HepG2 (cell line): ENCODE results near the gene ALK. TPM values are rescaled to one million over a fixed set of nuclear protein-coding genes. Genes with fewer than 3 reads are reported as not detected.

Experiments
- CC2D1A ChIP-seq: sonication (generic); formaldehyde crosslinking; IDR thresholded peaks from 2 replicates; pipeline ENCODE4 v1.8.1; 2023; ENCODE audit warnings: mild to moderate bottlenecking, missing genetic modification reagents
- ESRRA ChIP-seq: sonication (generic); formaldehyde crosslinking; IDR thresholded peaks from 2 replicates; pipeline ENCODE4 v1.5.1; 2020; ENCODE audit warnings: mild to moderate bottlenecking, low read depth, missing genetic modification reagents
- FOXC1 ChIP-seq: sonication (generic); formaldehyde crosslinking; IDR thresholded peaks from 2 replicates; pipeline ENCODE4 v1.8.0; 2022; ENCODE audit warnings: mild to moderate bottlenecking, missing genetic modification reagents, borderline replicate concordance
- GATAD2A ChIP-seq: IDR thresholded peaks from 2 replicates; pipeline ENCODE4 v1.6.1; 2016
- HMG20B ChIP-seq: conservative IDR thresholded peaks from 2 replicates; pipeline ENCODE4 v1.6.1; 2016; ENCODE audit warnings: missing genetic modification reagents, missing compliant biosample characterization
- IRF2 ChIP-seq: IDR thresholded peaks from 2 replicates; pipeline ENCODE4 v1.6.1; 2018; ENCODE audit warnings: missing genetic modification reagents, missing compliant biosample characterization
- NCOA5 ChIP-seq: sonication (generic); formaldehyde crosslinking; IDR thresholded peaks from 2 replicates; pipeline ENCODE4 v1.4.0; 2020; ENCODE audit warnings: missing genetic modification reagents
- PTBP1 ChIP-seq: fragments of 200-400 bp; formaldehyde crosslinking; IDR thresholded peaks from 2 replicates; pipeline ENCODE4 v1.6.1; 2018; ENCODE audit warnings: low read length, low read depth; ENCODE audit not compliant: poor library complexity, severe bottlenecking
- RBM22 ChIP-seq: fragments of 200-400 bp; formaldehyde crosslinking; optimal IDR thresholded peaks from 2 replicates; pipeline ENCODE3; 2017; ENCODE audit warnings: mild to moderate bottlenecking, low read length, moderate library complexity
- SALL1 ChIP-seq: sonication (generic); formaldehyde crosslinking; IDR thresholded peaks from 2 replicates; pipeline ENCODE4 v1.8.0; 2022; ENCODE audit warnings: mild to moderate bottlenecking, missing genetic modification reagents
- SAP130 ChIP-seq: IDR thresholded peaks from 2 replicates; pipeline ENCODE4 v1.6.1; 2016; ENCODE audit warnings: low read depth
- SETDB1 ChIP-seq: sonication (generic); formaldehyde crosslinking; IDR thresholded peaks from 2 replicates; pipeline ENCODE4 v1.5.1; 2020; ENCODE audit warnings: missing genetic modification reagents, mild to moderate bottlenecking, borderline replicate concordance
- SMC3 ChIP-seq: IDR thresholded peaks from 2 replicates; pipeline ENCODE4 v1.6.1; 2011; ENCODE audit warnings: low read length, improper control_type of control experiment
- TEAD3 ChIP-seq: optimal IDR thresholded peaks from 2 replicates; pipeline ENCODE3; 2016; ENCODE audit warnings: borderline replicate concordance
- ZFX ChIP-seq: sonication (generic); formaldehyde crosslinking; IDR thresholded peaks from 2 replicates; pipeline ENCODE4 v1.4.0; 2020; ENCODE audit warnings: mild to moderate bottlenecking, low read depth, missing genetic modification reagents, moderate library complexity
- ZNF207 ChIP-seq: fragments of 450-650 bp; IDR thresholded peaks from 2 replicates; pipeline ENCODE4 v1.6.1; 2016; ENCODE audit warnings: antibody characterized with exemption, borderline replicate concordance
- ZNF841 ChIP-seq: sonication (generic); formaldehyde crosslinking; IDR thresholded peaks from 2 replicates; pipeline ENCODE4 v1.8.1; 2023; ENCODE audit warnings: missing genetic modification reagents, borderline replicate concordance
- ZSCAN12 ChIP-seq: sonication (generic); formaldehyde crosslinking; IDR thresholded peaks from 2 replicates; pipeline ENCODE4 v1.9.0; 2021; ENCODE audit warnings: mild to moderate bottlenecking, missing genetic modification reagents
- ZZZ3 ChIP-seq: sonication (generic); formaldehyde crosslinking; IDR thresholded peaks from 2 replicates; pipeline ENCODE4 v1.4.0; 2020; ENCODE audit warnings: missing genetic modification reagents, mild to moderate bottlenecking, borderline replicate concordance
- polyA plus RNA-seq, 8 experiments: library from polyadenylated mRNA; depleted of rRNA in 3 of 8; stranded (reverse) in 7 of 8; unstranded in 1 of 8; fragments of >200 nt; fragmentation: Illumina TruSeq in 4 of 8; extraction: Trizol in 4 of 8; gene quantifications; 2 replicates each; pipeline versions ENCODE4 v1.2.1 to v1.2.3, GENCODE V29; 2011 to 2016; ENCODE audit warnings: low read depth in 4 of 8, missing spikeins in 1 of 8, mixed read lengths in 1 of 8; ENCODE audit not compliant: insufficient read depth in 1 of 8
- total RNA-seq, 5 experiments: library from RNA; depleted of rRNA; stranded (reverse); fragments of >200 nt; fragmentation: Illumina TruSeq; extraction: Trizol; gene quantifications; 2 replicates each; pipeline ENCODE4 v1.2.3, GENCODE V29; 2016; ENCODE audit warnings: low read depth in 1 of 5
- TF ChIP-seq, protein P1 (sequence below): sonication (generic); formaldehyde crosslinking; IDR thresholded peaks from 2 replicates; pipeline ENCODE4 v1.4.0; 2020; ENCODE audit warnings: missing genetic modification reagents, borderline replicate concordance
- TF ChIP-seq, protein P2 (sequence below): sonication (generic); formaldehyde crosslinking; IDR thresholded peaks from 2 replicates; pipeline ENCODE4 v1.5.0; 2020; ENCODE audit warnings: mild to moderate bottlenecking, missing genetic modification reagents, moderate library complexity
- TF ChIP-seq, protein P3 (sequence below), 2 experiments: sonication (generic) in 1 of 2; formaldehyde crosslinking in 1 of 2; IDR thresholded peaks; 2 replicates each; pipeline versions ENCODE4 v1.4.0 to v1.6.1; 2018 to 2020; ENCODE audit warnings: missing genetic modification reagents in 2 of 2, borderline replicate concordance in 1 of 2, low read depth in 1 of 2, mild to moderate bottlenecking in 1 of 2, missing biosample characterization in 1 of 2

Gene ALK
- total and polyA plus RNA-seq, 2 of the 13 experiments (the other 11 are each of a cell fraction or from before 2014, with no cell fraction given) = not detected

DNA sequence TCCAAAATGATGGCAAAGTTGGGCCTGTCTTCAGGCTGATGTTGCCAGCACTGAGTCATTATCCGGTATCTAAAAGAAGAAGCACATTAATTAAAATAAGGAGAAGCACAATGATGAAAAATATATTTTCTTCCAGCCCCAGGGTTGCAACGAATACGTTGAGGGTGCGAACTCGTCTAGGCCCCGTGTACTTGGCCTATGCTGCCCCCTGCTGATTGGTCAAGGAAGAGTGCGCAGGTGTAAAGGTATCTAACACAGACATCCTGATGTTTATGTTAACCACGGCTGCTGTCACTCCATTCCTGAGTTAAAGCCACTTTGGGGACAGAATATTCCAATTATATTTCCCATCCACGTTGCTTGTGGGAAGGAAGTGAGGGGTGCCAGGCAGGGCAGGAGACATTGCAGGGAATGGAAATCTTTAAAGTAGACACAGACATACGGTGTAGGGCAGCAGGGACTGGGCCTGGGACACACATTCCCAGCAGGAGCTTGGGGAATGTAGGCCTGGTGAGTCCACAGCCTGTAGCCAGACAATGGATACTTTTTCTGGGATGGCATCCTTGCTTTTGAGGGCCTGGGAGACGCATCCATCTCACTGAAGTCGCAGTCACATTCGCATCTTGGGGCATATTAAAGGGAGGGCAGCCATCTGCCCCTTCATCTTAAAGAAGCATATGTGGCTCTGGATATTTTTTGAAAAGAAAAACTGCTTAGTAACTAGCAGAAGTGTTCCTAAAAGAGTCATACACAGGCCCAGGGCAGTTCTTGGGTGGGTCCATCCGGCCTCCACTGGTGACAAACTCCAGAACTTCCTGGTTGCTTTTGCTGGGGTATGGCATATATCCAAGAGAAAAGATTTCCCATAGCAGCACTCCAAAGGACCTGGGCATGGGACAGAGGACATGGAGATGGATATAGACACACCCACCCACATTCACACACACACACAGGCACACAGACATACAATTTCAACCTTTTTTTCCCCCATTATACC lies 724.3 kb downstream of the ALK start (continued):
- TF ChIP-seq TEAD3 (peak; percentile 33), CC2D1A (CRISPR knock-in tag) (no peak), PTBP1 (no peak), ZZZ3 (CRISPR knock-in tag) (no peak), SALL1 (CRISPR knock-in tag) (peak; percentile 35; the same call in 1 of the 2 replicates), HMG20B (CRISPR knock-in tag) (no peak), SMC3 (peak; percentile 100), SETDB1 (CRISPR knock-in tag) (no peak), ZNF841 (no peak), ZFX (peak; percentile 45), RBM22 (no peak), NCOA5 (CRISPR knock-in tag) (no peak), FOXC1 (CRISPR knock-in tag) (peak; percentile 64; the same call in 1 of the 2 replicates), IRF2 (CRISPR knock-in tag) (peak; percentile 51; the same call in 1 of the 2 replicates), GATAD2A (CRISPR knock-in tag) (peak; percentile 46; the same call in 1 of the 2 replicates), ZNF207 (no peak), ZSCAN12 (no peak), SAP130 (CRISPR knock-in tag) (peak; percentile 34; the same call in 1 of the 2 replicates), ESRRA (CRISPR knock-in tag) (no peak)
- TF ChIP-seq, protein P1, sequence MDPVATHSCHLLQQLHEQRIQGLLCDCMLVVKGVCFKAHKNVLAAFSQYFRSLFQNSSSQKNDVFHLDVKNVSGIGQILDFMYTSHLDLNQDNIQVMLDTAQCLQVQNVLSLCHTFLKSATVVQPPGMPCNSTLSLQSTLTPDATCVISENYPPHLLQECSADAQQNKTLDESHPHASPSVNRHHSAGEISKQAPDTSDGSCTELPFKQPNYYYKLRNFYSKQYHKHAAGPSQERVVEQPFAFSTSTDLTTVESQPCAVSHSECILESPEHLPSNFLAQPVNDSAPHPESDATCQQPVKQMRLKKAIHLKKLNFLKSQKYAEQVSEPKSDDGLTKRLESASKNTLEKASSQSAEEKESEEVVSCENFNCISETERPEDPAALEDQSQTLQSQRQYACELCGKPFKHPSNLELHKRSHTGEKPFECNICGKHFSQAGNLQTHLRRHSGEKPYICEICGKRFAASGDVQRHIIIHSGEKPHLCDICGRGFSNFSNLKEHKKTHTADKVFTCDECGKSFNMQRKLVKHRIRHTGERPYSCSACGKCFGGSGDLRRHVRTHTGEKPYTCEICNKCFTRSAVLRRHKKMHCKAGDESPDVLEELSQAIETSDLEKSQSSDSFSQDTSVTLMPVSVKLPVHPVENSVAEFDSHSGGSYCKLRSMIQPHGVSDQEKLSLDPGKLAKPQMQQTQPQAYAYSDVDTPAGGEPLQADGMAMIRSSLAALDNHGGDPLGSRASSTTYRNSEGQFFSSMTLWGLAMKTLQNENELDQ (CRISPR knock-in tag) = no peak
- TF ChIP-seq, protein P2, sequence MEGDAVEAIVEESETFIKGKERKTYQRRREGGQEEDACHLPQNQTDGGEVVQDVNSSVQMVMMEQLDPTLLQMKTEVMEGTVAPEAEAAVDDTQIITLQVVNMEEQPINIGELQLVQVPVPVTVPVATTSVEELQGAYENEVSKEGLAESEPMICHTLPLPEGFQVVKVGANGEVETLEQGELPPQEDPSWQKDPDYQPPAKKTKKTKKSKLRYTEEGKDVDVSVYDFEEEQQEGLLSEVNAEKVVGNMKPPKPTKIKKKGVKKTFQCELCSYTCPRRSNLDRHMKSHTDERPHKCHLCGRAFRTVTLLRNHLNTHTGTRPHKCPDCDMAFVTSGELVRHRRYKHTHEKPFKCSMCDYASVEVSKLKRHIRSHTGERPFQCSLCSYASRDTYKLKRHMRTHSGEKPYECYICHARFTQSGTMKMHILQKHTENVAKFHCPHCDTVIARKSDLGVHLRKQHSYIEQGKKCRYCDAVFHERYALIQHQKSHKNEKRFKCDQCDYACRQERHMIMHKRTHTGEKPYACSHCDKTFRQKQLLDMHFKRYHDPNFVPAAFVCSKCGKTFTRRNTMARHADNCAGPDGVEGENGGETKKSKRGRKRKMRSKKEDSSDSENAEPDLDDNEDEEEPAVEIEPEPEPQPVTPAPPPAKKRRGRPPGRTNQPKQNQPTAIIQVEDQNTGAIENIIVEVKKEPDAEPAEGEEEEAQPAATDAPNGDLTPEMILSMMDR (CRISPR knock-in tag) = peak; percentile 94
- TF ChIP-seq, protein P3, sequence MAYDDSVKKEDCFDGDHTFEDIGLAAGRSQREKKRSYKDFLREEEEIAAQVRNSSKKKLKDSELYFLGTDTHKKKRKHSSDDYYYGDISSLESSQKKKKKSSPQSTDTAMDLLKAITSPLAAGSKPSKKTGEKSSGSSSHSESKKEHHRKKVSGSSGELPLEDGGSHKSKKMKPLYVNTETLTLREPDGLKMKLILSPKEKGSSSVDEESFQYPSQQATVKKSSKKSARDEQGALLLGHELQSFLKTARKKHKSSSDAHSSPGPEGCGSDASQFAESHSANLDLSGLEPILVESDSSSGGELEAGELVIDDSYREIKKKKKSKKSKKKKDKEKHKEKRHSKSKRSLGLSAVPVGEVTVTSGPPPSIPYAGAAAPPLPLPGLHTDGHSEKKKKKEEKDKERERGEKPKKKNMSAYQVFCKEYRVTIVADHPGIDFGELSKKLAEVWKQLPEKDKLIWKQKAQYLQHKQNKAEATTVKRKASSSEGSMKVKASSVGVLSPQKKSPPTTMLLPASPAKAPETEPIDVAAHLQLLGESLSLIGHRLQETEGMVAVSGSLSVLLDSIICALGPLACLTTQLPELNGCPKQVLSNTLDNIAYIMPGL (CRISPR knock-in tag; IDR thresholded peaks at IDR 0.05; ENCODE audit: borderline replicate concordance in 1 of 2, low read depth in 1 of 2) = peak; percentile 39 to 72; a peak in 1 of 4 replicates
